ENCODE results near the gene ZNF862. TPM values are rescaled to one million over a fixed set of nuclear protein-coding genes. Genes with fewer than 3 reads are reported as not detected.

Gene ZNF862
- total RNA-seq, 1 experiment from 2014 or later = 5.7 TPM

DNA sequence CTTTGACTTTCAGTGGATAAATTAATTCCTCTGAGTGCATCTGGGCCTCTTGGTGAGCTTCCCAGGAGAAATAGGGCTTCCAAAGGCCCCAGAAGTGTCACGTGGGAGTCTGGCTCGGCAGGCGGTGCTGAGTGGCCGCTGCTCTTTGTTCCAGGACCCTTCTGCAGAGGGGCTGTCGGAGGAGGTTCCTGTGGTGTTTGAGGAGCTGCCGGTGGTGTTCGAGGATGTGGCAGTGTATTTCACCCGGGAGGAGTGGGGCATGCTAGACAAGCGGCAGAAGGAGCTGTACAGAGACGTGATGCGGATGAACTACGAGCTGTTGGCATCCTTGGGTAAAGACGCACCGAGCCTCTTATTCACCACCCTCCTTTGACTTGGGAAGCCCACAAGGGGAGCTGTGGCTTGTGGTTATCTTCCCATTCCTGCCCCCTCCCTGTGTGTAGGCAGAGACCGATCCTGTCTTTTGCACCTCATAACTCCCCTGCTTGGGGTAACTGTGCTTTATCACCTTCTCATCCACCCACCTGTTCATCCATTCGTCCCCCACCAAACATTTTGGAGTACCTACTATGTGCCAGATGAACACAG is 11.9 kb downstream of the ZNF862 start:
- TF ChIP-seq, protein P1, sequence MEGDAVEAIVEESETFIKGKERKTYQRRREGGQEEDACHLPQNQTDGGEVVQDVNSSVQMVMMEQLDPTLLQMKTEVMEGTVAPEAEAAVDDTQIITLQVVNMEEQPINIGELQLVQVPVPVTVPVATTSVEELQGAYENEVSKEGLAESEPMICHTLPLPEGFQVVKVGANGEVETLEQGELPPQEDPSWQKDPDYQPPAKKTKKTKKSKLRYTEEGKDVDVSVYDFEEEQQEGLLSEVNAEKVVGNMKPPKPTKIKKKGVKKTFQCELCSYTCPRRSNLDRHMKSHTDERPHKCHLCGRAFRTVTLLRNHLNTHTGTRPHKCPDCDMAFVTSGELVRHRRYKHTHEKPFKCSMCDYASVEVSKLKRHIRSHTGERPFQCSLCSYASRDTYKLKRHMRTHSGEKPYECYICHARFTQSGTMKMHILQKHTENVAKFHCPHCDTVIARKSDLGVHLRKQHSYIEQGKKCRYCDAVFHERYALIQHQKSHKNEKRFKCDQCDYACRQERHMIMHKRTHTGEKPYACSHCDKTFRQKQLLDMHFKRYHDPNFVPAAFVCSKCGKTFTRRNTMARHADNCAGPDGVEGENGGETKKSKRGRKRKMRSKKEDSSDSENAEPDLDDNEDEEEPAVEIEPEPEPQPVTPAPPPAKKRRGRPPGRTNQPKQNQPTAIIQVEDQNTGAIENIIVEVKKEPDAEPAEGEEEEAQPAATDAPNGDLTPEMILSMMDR (conservative IDR thresholded peaks at IDR 0.05; ENCODE audit: low read depth, low read length) = no peak
- no peak for TF ChIP-seq EZH2 (IDR thresholded peaks at IDR 0.05; ENCODE audit: borderline replicate concordance, low read depth, low read length, poor library complexity, severe bottlenecking)
- no peaks in the 10 kb centered on the region for H3K9me3 ChIP-seq (ENCODE audit: low read depth, low read length, poor library complexity, severe bottlenecking)
- no TSS peak for BruUV-seq (replicated peaks)
- no peak overlapping the region for H3K4me3 ChIP-seq (ENCODE audit: low read depth, low read length, poor library complexity, severe bottlenecking)
- DNase-seq (ENCODE audit: low spot score) = no peak
- no peaks in the 10 kb centered on the region for H3K27me3 ChIP-seq (replicated peaks; ENCODE audit: insufficient read depth, low read depth, low read length, poor library complexity)
- intact Hi-C loops (cut with micrococcal nuclease; ENCODE audit: unreplicated experiment) = no loop called here
- ChIA-PET CTCF (no interaction called here), POLR2A (ENCODE audit: low non-redundant PET) (no interaction called here)
- peaks cover 13% of the 10 kb centered on the region for H3K4me1 ChIP-seq (ENCODE audit: insufficient read depth, low read length, poor library complexity, severe bottlenecking)
- no peaks in the 10 kb centered on the region for H3K36me3 ChIP-seq (ENCODE audit: insufficient read depth, low read length, poor library complexity, severe bottlenecking)
- H3K27ac ChIP-seq (ENCODE audit: low read depth, low read length, poor library complexity, severe bottlenecking) = no peak overlapping the region

DNA sequence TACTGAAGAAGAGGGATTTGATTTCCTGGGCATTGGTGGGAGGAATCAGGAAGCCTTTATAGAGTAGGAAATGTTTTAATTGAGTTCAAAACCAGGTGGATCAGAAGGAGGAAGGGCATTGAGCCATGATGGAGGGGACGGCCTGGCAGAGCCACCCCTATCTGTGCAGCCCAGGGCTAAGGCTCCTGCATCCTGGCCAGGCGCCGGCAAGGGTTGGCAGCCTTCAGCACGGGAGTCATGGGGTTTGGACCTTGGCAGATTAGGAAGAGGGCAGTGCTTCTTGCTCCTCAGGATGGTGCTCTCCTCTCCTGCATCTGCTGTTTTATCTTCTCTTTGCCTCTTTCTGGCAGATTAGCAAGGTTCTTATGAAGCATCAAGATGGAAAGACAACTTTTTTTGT is 12.5 kb downstream of the ZNF862 start:
- CTCF ChIA-PET = no interaction called here
- TF ChIP-seq EZH2 (IDR thresholded peaks at IDR 0.05; ENCODE audit: borderline replicate concordance, low read depth, low read length, poor library complexity, severe bottlenecking) = no peak
- TF ChIP-seq, protein P1 (conservative IDR thresholded peaks at IDR 0.05; ENCODE audit: low read depth, low read length) = no peak
- Histone ChIP-seq H3K4me3 (ENCODE audit: low read depth, low read length, poor library complexity, severe bottlenecking) (no peak overlapping the region), H3K27ac (ENCODE audit: low read depth, low read length, poor library complexity, severe bottlenecking) (no peak overlapping the region), H3K4me1 (ENCODE audit: insufficient read depth, low read length, poor library complexity, severe bottlenecking) (peaks cover 19% of the 10 kb centered on the region), H3K9me3 (ENCODE audit: low read depth, low read length, poor library complexity, severe bottlenecking) (no peaks in the 10 kb centered on the region), H3K36me3 (ENCODE audit: insufficient read depth, low read length, poor library complexity, severe bottlenecking) (no peaks in the 10 kb centered on the region), H3K27me3 (replicated peaks; ENCODE audit: insufficient read depth, low read depth, low read length, poor library complexity) (no peaks in the 10 kb centered on the region)
- no peak for DNase-seq (ENCODE audit: low spot score)
- intact Hi-C loops (cut with micrococcal nuclease; ENCODE audit: unreplicated experiment) = no loop called here
- POLR2A ChIA-PET (ENCODE audit: low non-redundant PET) = no interaction called here
- BruUV-seq (replicated peaks) = no TSS peak

- H3K4me3 ChIP-seq (ENCODE audit: low read depth, low read length, poor library complexity, severe bottlenecking) = no peak overlapping the region
- no peak for TF ChIP-seq EZH2 (IDR thresholded peaks at IDR 0.05; ENCODE audit: borderline replicate concordance, low read depth, low read length, poor library complexity, severe bottlenecking)
- TF ChIP-seq, protein P1 (conservative IDR thresholded peaks at IDR 0.05; ENCODE audit: low read depth, low read length) = no peak
- no peaks in the 10 kb centered on the region for H3K9me3 ChIP-seq (ENCODE audit: low read depth, low read length, poor library complexity, severe bottlenecking)
- H3K27me3 ChIP-seq (replicated peaks; ENCODE audit: insufficient read depth, low read depth, low read length, poor library complexity) = no peaks in the 10 kb centered on the region
- no peaks in the 10 kb centered on the region for H3K36me3 ChIP-seq (ENCODE audit: insufficient read depth, low read length, poor library complexity, severe bottlenecking)
- no TSS peak for BruUV-seq (replicated peaks)
- no peak for DNase-seq (ENCODE audit: low spot score)
- intact Hi-C loops (cut with micrococcal nuclease; ENCODE audit: unreplicated experiment) = no loop called here
- peaks cover 21% of the 10 kb centered on the region for H3K4me1 ChIP-seq (ENCODE audit: insufficient read depth, low read length, poor library complexity, severe bottlenecking)
- no peak overlapping the region for H3K27ac ChIP-seq (ENCODE audit: low read depth, low read length, poor library complexity, severe bottlenecking)
- CTCF ChIA-PET = no interaction called here
- POLR2A ChIA-PET (ENCODE audit: low non-redundant PET) = no interaction called here
Measured at GRCh38 chr7:149851449-149851848, 13.3 kb downstream of the ZNF862 start.
